Right lung (tissue), 5 donors: Measurements from ENCODE around the gene RWDD3. TPM values are rescaled to one million over a fixed set of nuclear protein-coding genes. Genes with fewer than 3 reads are reported as not detected.
A peak's percentile ranks its signal among the peaks of the same experiment; 100 is the strongest.

Experiments used
- DNase-seq, 2 donors: peaks; one replicate each; pipeline ENCODE4 v3.0.0-alpha.2; 2013
- polyA plus RNA-seq, 5 donors: library from polyadenylated mRNA; unstranded; fragments of 120-200 nt; gene quantifications; one replicate each; pipeline versions ENCODE4 v1.2.1 to v1.2.3, GENCODE V29; 2013; ENCODE audit warnings: inconsistent platforms in 1 of 5, low replicate concordance in 1 of 5; ENCODE audit not compliant: insufficient read length in 5 of 5, insufficient read depth in 1 of 5

Gene RWDD3
- polyA plus RNA-seq, 5 donors = 39.7 to 58.6 (median 56.2) TPM

GRCh38 chr1:95281781-95282517 lies 47.9 kb downstream of the RWDD3 start:
- DNase-seq = no peak

GRCh38 chr1:95282518-95282895 lies 48.5 kb downstream of the RWDD3 start:
- DNase-seq = peak in 1 of 2 donors; percentile 1

GRCh38 chr1:95284420-95284819 lies 50.4 kb downstream of the RWDD3 start:
- no peak for DNase-seq

- DNase-seq = no peak
Observed at GRCh38 chr1:95286479-95286878, 52.5 kb downstream of the RWDD3 start.

- no peak for DNase-seq
Observed at GRCh38 chr1:95287081-95287480, 53.1 kb downstream of the RWDD3 start.

- DNase-seq = no peak
Observed at GRCh38 chr1:95287825-95288224, 53.8 kb downstream of the RWDD3 start.

Other genes with a start within 250 kb of the RWDD3 start
- 10 to 100 TPM in 2 of 5 donors, 1 to 10 TPM in 3; 9.5 to 12.1 (median 9.6) TPM for gene ALG14, start 161.3 kb upstream of the RWDD3 start, polyA plus RNA-seq
- 10 to 100 TPM in 4 of 5 donors, 1 to 10 TPM in 1; 7.7 to 15.9 (median 11.3) TPM for gene TLCD4, start 116.9 kb upstream of the RWDD3 start, polyA plus RNA-seq